CD8-positive, alpha-beta memory T cell (primary cell): ENCODE measurements around the gene ARMC2. TPM values are rescaled to one million over a fixed set of nuclear protein-coding genes. Genes with fewer than 3 reads are reported as not detected.

ENCODE experiments used
- CTCF ChIA-PET: fragments of 350-600 bp; sonication (Branson Sonifier 250); formaldehyde crosslinking; loops from one replicate; lab custom pipeline; 2021; ENCODE audit warnings: antibody characterized with exemption; lab: Charles Lee
- POLR2A ChIA-PET: fragments of 350-600 bp; sonication (Branson Sonifier 250); formaldehyde crosslinking; loops from one replicate; lab custom pipeline; 2021; ENCODE audit warnings: antibody characterized with exemption; lab: Charles Lee
- DNase-seq, 5 donors: peaks; one replicate each; pipeline versions ENCODE4 v3.0.0 to v3.0.0-alpha.2; 2020 to 2022; ENCODE audit warnings: mixed read lengths in 1 of 5
- H3K27ac ChIP-seq: one replicate; pipeline ENCODE4 v1.7.0; 2013; ENCODE audit warnings: low read depth, mild to moderate bottlenecking, low read length, moderate library complexity
- H3K27me3 ChIP-seq: 2 replicates; pipeline ENCODE4 v1.7.0; 2013; ENCODE audit warnings: low read length, mild to moderate bottlenecking; ENCODE audit not compliant: insufficient read depth, poor library complexity, severe bottlenecking
- H3K36me3 ChIP-seq: 2 replicates; pipeline ENCODE4 v1.7.0; 2013; ENCODE audit warnings: mild to moderate bottlenecking, low read length, moderate library complexity; ENCODE audit not compliant: insufficient read depth
- H3K4me1 ChIP-seq: 2 replicates; pipeline ENCODE4 v1.7.0; 2013; ENCODE audit warnings: mild to moderate bottlenecking, low read length, moderate library complexity; ENCODE audit not compliant: insufficient read depth
- H3K4me3 ChIP-seq: 2 replicates; pipeline ENCODE4 v1.7.0; 2013; ENCODE audit warnings: mild to moderate bottlenecking, low read length
- H3K9me3 ChIP-seq: 2 replicates; pipeline ENCODE4 v1.7.0; 2013; ENCODE audit warnings: mild to moderate bottlenecking, low read length
- H3K27ac Mint-ChIP-seq, 8 donors: one replicate each; pipeline ENCODE4 v1.8.0; 2020 to 2021; ENCODE audit warnings: mixed read lengths in 8 of 8, mild to moderate bottlenecking in 6 of 8, inconsistent platforms in 3 of 8, moderate library complexity in 3 of 8
- H3K27me3 Mint-ChIP-seq, 2 donors: one replicate each; pipeline ENCODE4 v1.8.0; 2020 to 2021; ENCODE audit warnings: mixed read lengths in 2 of 2, mild to moderate bottlenecking in 1 of 2, moderate library complexity in 1 of 2
- H3K36me3 Mint-ChIP-seq, 3 donors: one replicate each; pipeline ENCODE4 v1.8.0; 2020 to 2021; ENCODE audit warnings: mixed read lengths in 3 of 3, inconsistent platforms in 1 of 3, mild to moderate bottlenecking in 1 of 3
- H3K4me1 Mint-ChIP-seq, 3 donors: one replicate each; pipeline ENCODE4 v1.8.0; 2020 to 2021; ENCODE audit warnings: mixed read lengths in 3 of 3, inconsistent platforms in 1 of 3, mild to moderate bottlenecking in 1 of 3
- H3K4me3 Mint-ChIP-seq, 7 donors: one replicate each; pipeline ENCODE4 v1.8.0; 2020 to 2021; ENCODE audit warnings: mixed read lengths in 7 of 7, mild to moderate bottlenecking in 6 of 7, moderate library complexity in 4 of 7, inconsistent platforms in 2 of 7
- H3K9me3 Mint-ChIP-seq, 5 donors: one replicate each; pipeline ENCODE4 v1.8.0; 2020 to 2022; ENCODE audit warnings: mixed read lengths in 5 of 5, mild to moderate bottlenecking in 3 of 5, moderate library complexity in 2 of 5, inconsistent platforms in 1 of 5
- polyA plus RNA-seq: library from polyadenylated mRNA; unstranded; fragments of 300-500 nt; fragmentation: Illumina TruSeq; gene quantifications from one replicate; pipeline ENCODE4 v1.2.3, GENCODE V29; 2021
- total RNA-seq, 2 experiments: library from RNA; stranded (reverse); gene quantifications; one replicate each; pipeline ENCODE4 v1.2.3, GENCODE V29; 2021

The ARMC2 gene
- total and polyA plus RNA-seq, 3 experiments from 2014 or later: 6.1 to 6.7 (median 6.2) TPM

- ChIA-PET POLR2A (no interaction called here), CTCF (interaction anchor here (1.0 to 1.4 kb wide), 2 partner anchors 18 to 355 kb away, joined by 3 read pairs; no protein-coding TSS in a partner anchor)
- no peaks in the 10 kb centered on the region for H3K27me3 Mint-ChIP-seq
Measured at GRCh38 chr6:108897371-108897770, 49.1 kb downstream of the ARMC2 start.

GRCh38 chr6:108902382-108902792 is 54.2 kb downstream of the ARMC2 start:
- no peaks in the 10 kb centered on the region for H3K36me3 ChIP-seq
- no peaks in the 10 kb centered on the region for H3K9me3 Mint-ChIP-seq
- H3K4me3 Mint-ChIP-seq: peak overlapping the region in 6 of 7 donors; percentile 30 to 79 (median 50)
- no peaks in the 10 kb centered on the region for H3K27me3 ChIP-seq
- H3K4me3 ChIP-seq: no peak overlapping the region
- H3K36me3 Mint-ChIP-seq: peaks cover 0 to 9% (median 2%) of the 10 kb centered on the region in 3 donors
- peak overlapping the region; percentile 3 to 76 (median 58) for H3K27ac Mint-ChIP-seq
- POLR2A ChIA-PET: interaction anchor here (0.6 to 0.7 kb wide), 2 partner anchors 28 to 873 kb away, joined by 5 to 7 read pairs; no protein-coding TSS in a partner anchor
- peaks cover 0 to 2% of the 10 kb centered on the region in 2 donors for H3K27me3 Mint-ChIP-seq
- no peaks in the 10 kb centered on the region for H3K9me3 ChIP-seq
- H3K27ac ChIP-seq: no peak overlapping the region
- CTCF ChIA-PET: interaction anchor here (0.8 to 2.2 kb wide), 6 partner anchors 10 to 481 kb away, joined by 3 to 8 read pairs (median 4); no protein-coding TSS in a partner anchor
- DNase-seq: no peak
- H3K4me1 Mint-ChIP-seq: peaks cover 49 to 75% (median 58%) of the 10 kb centered on the region in 3 donors
- H3K4me1 ChIP-seq: peaks cover 37% of the 10 kb centered on the region

More at GRCh38 chr6:108897371-108897770, 49.1 kb downstream of the ARMC2 start:
- Histone ChIP-seq H3K36me3 (no peaks in the 10 kb centered on the region), H3K27me3 (no peaks in the 10 kb centered on the region), H3K27ac (no peak overlapping the region), H3K4me3 (no peak overlapping the region), H3K9me3 (no peaks in the 10 kb centered on the region), H3K4me1 (peaks cover 51% of the 10 kb centered on the region)
- peak overlapping the region in 6 of 7 donors; percentile 11 to 57 (median 35) for H3K4me3 Mint-ChIP-seq
- H3K27ac Mint-ChIP-seq: peak overlapping the region in 3 of 8 donors; percentile 61 to 96 (median 70)
- H3K9me3 Mint-ChIP-seq: no peaks in the 10 kb centered on the region
- H3K4me1 Mint-ChIP-seq: peaks cover 53 to 81% (median 76%) of the 10 kb centered on the region in 3 donors
- peaks cover 0 to 9% (median 2%) of the 10 kb centered on the region in 3 donors for H3K36me3 Mint-ChIP-seq
- DNase-seq: no peak

DNA sequence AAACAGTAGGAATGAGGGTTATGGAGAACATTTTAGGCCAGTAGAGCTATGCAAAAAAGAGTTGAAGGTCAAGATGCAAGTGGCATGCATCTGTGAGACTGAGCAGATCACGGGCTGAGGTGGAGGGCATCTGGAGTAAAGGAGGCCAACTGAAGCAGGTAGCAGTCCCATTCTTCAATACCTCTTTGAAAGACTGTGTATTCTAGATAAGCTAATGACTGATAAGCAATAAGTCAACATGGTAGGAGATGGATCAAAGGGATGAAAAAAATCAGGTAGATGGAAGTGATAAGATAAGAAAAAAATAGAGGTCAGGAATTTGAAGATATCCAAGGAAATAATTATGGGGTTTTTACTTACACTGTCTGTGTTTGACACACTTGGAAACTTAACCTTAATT is 55.6 kb downstream of the ARMC2 start:
- no peaks in the 10 kb centered on the region for H3K36me3 ChIP-seq
- Mint-ChIP-seq H3K9me3 (no peaks in the 10 kb centered on the region), H3K27me3 (peaks cover 0 to 2% of the 10 kb centered on the region in 2 donors), H3K4me1 (peaks cover 42 to 62% (median 46%) of the 10 kb centered on the region in 3 donors), H3K36me3 (peaks cover 1 to 7% (median 2%) of the 10 kb centered on the region in 3 donors), H3K4me3 (peak overlapping the region in 1 of 7 donors; percentile 79), H3K27ac (peak overlapping the region in 3 of 8 donors; percentile 1 to 44 (median 32))
- ChIA-PET POLR2A (interaction anchor here (0.6 kb wide), 1 partner anchor 23 kb away, joined by 5 read pairs; no protein-coding TSS in a partner anchor), CTCF (interaction anchor here (1.1 to 2.1 kb wide), 2 partner anchors 13 to 19 kb away, joined by 3 to 4 read pairs; no protein-coding TSS in a partner anchor)
- no peaks in the 10 kb centered on the region for H3K9me3 ChIP-seq
- H3K4me1 ChIP-seq: peaks cover 29% of the 10 kb centered on the region
- DNase-seq: no peak
- no peak overlapping the region for H3K27ac ChIP-seq
- no peak overlapping the region for H3K4me3 ChIP-seq
- no peaks in the 10 kb centered on the region for H3K27me3 ChIP-seq

DNA sequence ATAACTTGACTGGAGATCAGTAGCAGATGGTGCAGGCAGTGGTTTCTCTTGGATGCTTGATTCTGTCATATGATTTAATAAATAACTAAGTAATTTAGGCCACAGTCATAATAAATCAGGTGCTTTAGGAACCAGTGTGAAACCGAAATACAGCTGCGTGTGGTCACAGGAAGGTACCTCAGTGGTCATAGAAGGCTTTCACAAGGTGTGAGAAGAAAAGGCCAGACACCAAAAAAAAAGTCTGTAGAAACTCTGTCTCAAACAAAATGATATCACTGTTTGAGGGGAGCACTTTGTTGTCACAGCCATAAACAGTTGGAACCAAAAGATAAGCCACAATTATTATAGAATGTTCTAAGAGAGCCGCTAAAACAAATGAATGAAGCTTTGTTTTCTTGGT is 56.5 kb downstream of the ARMC2 start:
- H3K9me3 ChIP-seq: no peaks in the 10 kb centered on the region
- Mint-ChIP-seq H3K4me1 (peaks cover 38 to 53% (median 39%) of the 10 kb centered on the region in 3 donors), H3K9me3 (no peaks in the 10 kb centered on the region), H3K27ac (peak overlapping the region in 4 of 8 donors; percentile 14 to 61 (median 34)), H3K27me3 (peaks cover 0 to 2% of the 10 kb centered on the region in 2 donors), H3K4me3 (no peak overlapping the region), H3K36me3 (peaks cover 1 to 7% (median 2%) of the 10 kb centered on the region in 3 donors)
- H3K27ac ChIP-seq: no peak overlapping the region
- POLR2A ChIA-PET: no interaction called here
- CTCF ChIA-PET: interaction anchor here (0.7 to 2.1 kb wide), 7 partner anchors 10 to 363 kb away, joined by 3 to 5 read pairs (median 4); no protein-coding TSS in a partner anchor
- no peaks in the 10 kb centered on the region for H3K27me3 ChIP-seq
- no peaks in the 10 kb centered on the region for H3K36me3 ChIP-seq
- H3K4me3 ChIP-seq: no peak overlapping the region
- DNase-seq: no peak
- H3K4me1 ChIP-seq: peaks cover 29% of the 10 kb centered on the region

- CTCF ChIA-PET: interaction anchor here (0.7 to 1.4 kb wide), 5 partner anchors 9 to 180 kb away, joined by 3 to 5 read pairs (median 3); partner anchors contain the start of gene SESN1
- Histone ChIP-seq H3K9me3 (no peaks in the 10 kb centered on the region), H3K4me1 (no peaks in the 10 kb centered on the region), H3K27me3 (no peaks in the 10 kb centered on the region), H3K36me3 (no peaks in the 10 kb centered on the region), H3K27ac (no peak overlapping the region), H3K4me3 (no peak overlapping the region)
- POLR2A ChIA-PET: interaction anchor here (1.3 kb wide), 1 partner anchor 18 kb away, joined by 3 read pairs; no protein-coding TSS in a partner anchor
- H3K4me1 Mint-ChIP-seq: peaks cover 8 to 27% (median 15%) of the 10 kb centered on the region in 3 donors
- H3K27me3 Mint-ChIP-seq: no peaks in the 10 kb centered on the region
- no peak overlapping the region for H3K4me3 Mint-ChIP-seq
- H3K36me3 Mint-ChIP-seq: peaks cover 0 to 4% (median 0%) of the 10 kb centered on the region in 3 donors
- DNase-seq: peak in 4 of 5 donors; percentile 21 to 50 (median 38)
- H3K27ac Mint-ChIP-seq: peak overlapping the region in 6 of 8 donors; percentile 5 to 76 (median 39)
- H3K9me3 Mint-ChIP-seq: no peaks in the 10 kb centered on the region
Measured at GRCh38 chr6:108914235-108915022, 66.2 kb downstream of the ARMC2 start.

- H3K9me3 Mint-ChIP-seq: no peaks in the 10 kb centered on the region
- H3K27ac Mint-ChIP-seq: peak overlapping the region in 1 of 8 donors; percentile 64
- Histone ChIP-seq H3K4me3 (no peak overlapping the region), H3K4me1 (no peaks in the 10 kb centered on the region), H3K36me3 (no peaks in the 10 kb centered on the region), H3K9me3 (no peaks in the 10 kb centered on the region), H3K27me3 (no peaks in the 10 kb centered on the region), H3K27ac (no peak overlapping the region)
- no peak overlapping the region for H3K4me3 Mint-ChIP-seq
- peaks cover 0 to 4% (median 0%) of the 10 kb centered on the region in 3 donors for H3K36me3 Mint-ChIP-seq
- CTCF ChIA-PET: interaction anchor here (0.8 to 1.7 kb wide), 5 partner anchors 10 to 158 kb away, joined by 3 to 6 read pairs (median 4); no protein-coding TSS in a partner anchor
- peaks cover 13 to 34% (median 22%) of the 10 kb centered on the region in 3 donors for H3K4me1 Mint-ChIP-seq
- no peaks in the 10 kb centered on the region for H3K27me3 Mint-ChIP-seq
- no peak for DNase-seq
- POLR2A ChIA-PET: interaction anchor here (0.5 to 1.3 kb wide), 2 partner anchors 16 to 19 kb away, joined by 3 read pairs; no protein-coding TSS in a partner anchor
Measured at GRCh38 chr6:108915258-108915657, 67.0 kb downstream of the ARMC2 start.

DNA sequence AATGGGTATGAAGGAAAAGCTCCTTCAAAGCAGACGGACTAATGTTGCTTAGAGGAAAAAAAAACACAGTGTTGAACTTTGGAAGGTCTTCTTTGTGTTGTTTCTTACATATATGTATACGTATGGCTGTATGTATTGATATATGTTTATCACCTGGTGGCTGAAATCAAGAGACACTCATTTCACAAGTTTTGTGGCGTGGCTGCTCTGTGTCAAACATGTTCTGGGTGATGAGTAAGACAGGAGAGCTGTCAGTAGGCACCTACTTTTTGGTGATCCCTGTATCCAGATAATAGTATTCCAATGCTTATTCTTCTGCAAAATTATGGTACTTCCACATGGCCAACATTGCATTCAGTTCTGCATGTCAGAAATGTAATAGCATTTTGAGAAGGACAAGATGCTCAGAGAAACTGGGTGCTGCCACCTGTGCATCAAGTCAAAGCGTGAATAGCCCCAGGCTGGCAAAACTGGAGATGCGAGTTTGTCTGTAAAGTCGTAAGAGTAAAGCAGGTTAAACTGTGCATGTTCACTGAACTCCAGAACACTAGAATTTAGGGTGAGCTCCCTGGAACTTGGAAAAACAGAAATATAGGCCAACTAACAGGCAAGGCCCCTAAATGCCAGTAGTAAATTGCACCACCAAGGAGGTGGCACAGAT is 67.9 kb downstream of the ARMC2 start:
- no peaks in the 10 kb centered on the region for H3K36me3 ChIP-seq
- no peaks in the 10 kb centered on the region for H3K27me3 ChIP-seq
- no peaks in the 10 kb centered on the region for H3K9me3 ChIP-seq
- H3K4me3 Mint-ChIP-seq: no peak overlapping the region
- ChIA-PET CTCF (interaction anchor here (0.7 to 1.7 kb wide), 6 partner anchors 9 to 43 kb away, joined by 3 to 6 read pairs (median 4); no protein-coding TSS in a partner anchor), POLR2A (interaction anchor here (0.5 to 1.3 kb wide), 2 partner anchors 15 to 20 kb away, joined by 3 read pairs; no protein-coding TSS in a partner anchor)
- no peaks in the 10 kb centered on the region for H3K9me3 Mint-ChIP-seq
- H3K4me3 ChIP-seq: no peak overlapping the region
- no peak for DNase-seq
- peaks cover 21 to 39% (median 31%) of the 10 kb centered on the region in 3 donors for H3K4me1 Mint-ChIP-seq
- H3K27ac ChIP-seq: no peak overlapping the region
- peaks cover 0 to 4% (median 0%) of the 10 kb centered on the region in 3 donors for H3K36me3 Mint-ChIP-seq
- H3K27me3 Mint-ChIP-seq: no peaks in the 10 kb centered on the region
- peak overlapping the region in 3 of 8 donors; percentile 14 to 32 (median 15) for H3K27ac Mint-ChIP-seq
- H3K4me1 ChIP-seq: no peaks in the 10 kb centered on the region
